Measurements from ENCODE around the gene MTMR11. TPM values are rescaled to one million over a fixed set of nuclear protein-coding genes. Genes with fewer than 3 reads are reported as not detected.

MTMR11 gene
- total RNA-seq, 3 donors from 2014 or later: 7.4 to 13.9 (median 13.8) TPM

DNA sequence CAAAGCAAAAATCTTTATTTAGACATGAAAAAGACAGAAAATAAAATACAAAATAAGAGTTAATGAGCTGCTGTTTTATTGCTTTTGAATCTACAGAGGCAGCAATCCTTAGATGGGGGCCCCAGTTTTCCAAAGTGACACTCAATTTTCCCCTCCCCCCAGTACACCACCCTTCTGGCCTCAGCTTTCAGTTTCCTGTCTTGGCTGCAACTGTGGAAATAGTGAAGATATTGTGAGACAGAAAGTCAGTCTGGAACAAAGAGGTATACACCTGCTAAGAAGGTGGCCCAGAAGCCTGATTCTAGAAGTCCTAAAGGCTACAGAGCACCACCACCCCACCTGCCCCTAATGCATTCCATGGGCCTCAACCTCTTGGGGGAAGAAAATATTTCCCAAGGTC is 1.1 kb upstream of the MTMR11 start:
- no peaks in the 10 kb centered on the region for H3K36me3 ChIP-seq
- no peak for TF ChIP-seq POLR2A (IDR thresholded peaks at IDR 0.05)
- TF ChIP-seq, protein P1, sequence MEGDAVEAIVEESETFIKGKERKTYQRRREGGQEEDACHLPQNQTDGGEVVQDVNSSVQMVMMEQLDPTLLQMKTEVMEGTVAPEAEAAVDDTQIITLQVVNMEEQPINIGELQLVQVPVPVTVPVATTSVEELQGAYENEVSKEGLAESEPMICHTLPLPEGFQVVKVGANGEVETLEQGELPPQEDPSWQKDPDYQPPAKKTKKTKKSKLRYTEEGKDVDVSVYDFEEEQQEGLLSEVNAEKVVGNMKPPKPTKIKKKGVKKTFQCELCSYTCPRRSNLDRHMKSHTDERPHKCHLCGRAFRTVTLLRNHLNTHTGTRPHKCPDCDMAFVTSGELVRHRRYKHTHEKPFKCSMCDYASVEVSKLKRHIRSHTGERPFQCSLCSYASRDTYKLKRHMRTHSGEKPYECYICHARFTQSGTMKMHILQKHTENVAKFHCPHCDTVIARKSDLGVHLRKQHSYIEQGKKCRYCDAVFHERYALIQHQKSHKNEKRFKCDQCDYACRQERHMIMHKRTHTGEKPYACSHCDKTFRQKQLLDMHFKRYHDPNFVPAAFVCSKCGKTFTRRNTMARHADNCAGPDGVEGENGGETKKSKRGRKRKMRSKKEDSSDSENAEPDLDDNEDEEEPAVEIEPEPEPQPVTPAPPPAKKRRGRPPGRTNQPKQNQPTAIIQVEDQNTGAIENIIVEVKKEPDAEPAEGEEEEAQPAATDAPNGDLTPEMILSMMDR (IDR thresholded peaks at IDR 0.05): no peak
- no peak for TF ChIP-seq POLR2AphosphoS5 (IDR thresholded peaks at IDR 0.05)
- peaks cover 0 to 3% of the 10 kb centered on the region in 2 donors for H3K4me1 ChIP-seq
- no peak overlapping the region for H3K4me3 ChIP-seq
- no peaks in the 10 kb centered on the region for H3K27me3 ChIP-seq
- intact Hi-C loops (cut with DNase I; ENCODE audit: low total_unique reads): no loop called here
- DNase-seq (ENCODE audit: low spot score in 2 of 2): no peak
- peak overlapping the region; percentile 81 to 92 for H3K27ac ChIP-seq
- no peaks in the 10 kb centered on the region for H3K9me3 ChIP-seq

DNA sequence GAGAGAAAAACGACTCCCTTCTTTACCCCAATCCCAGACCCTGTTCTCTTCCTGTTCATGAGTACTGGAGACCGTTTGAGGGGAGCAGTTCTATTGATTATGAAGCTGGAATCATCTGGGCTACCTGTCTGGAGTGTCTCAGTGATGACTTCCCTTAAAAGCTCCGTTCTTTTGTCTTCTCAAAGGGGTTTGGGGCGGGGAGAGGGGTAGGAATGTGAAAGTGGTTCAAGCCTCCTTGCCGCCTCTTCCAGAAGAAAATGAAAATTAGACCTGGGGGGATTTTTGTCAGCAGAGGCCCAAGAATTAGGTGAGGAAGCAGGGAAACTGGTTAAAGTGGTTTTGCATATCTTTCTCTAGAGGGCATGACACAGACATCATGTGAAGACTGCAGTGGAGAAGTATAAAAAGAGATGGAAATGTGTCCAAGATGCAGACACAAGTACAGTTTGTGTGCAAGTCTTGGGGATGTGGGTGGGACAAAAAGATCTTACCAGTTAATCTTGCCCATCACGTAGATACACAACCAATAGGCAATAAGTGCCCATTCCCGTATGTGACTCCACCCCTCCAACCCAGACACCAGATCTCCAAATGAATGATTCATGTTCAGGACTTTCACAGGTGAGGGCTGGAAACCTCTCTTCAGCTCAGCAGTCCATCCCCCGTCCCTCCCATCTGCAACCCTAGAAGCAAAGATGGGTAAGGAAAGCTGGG is 470 bp upstream of the MTMR11 start:
- no peaks in the 10 kb centered on the region for H3K9me3 ChIP-seq
- no peaks in the 10 kb centered on the region for H3K36me3 ChIP-seq
- no peaks in the 10 kb centered on the region for H3K27me3 ChIP-seq
- intact Hi-C loops (cut with DNase I; ENCODE audit: low total_unique reads): no loop called here
- H3K4me1 ChIP-seq: peaks cover 0 to 3% of the 10 kb centered on the region in 2 donors
- no peak for TF ChIP-seq POLR2A (IDR thresholded peaks at IDR 0.05)
- no peak for TF ChIP-seq POLR2AphosphoS5 (IDR thresholded peaks at IDR 0.05)
- TF ChIP-seq, protein P1 (IDR thresholded peaks at IDR 0.05): no peak
- H3K27ac ChIP-seq: peak overlapping the region; percentile 81 to 92
- DNase-seq (ENCODE audit: low spot score in 2 of 2): no peak
- H3K4me3 ChIP-seq: peak overlapping the region; percentile 53 to 80 (median 61)

DNA sequence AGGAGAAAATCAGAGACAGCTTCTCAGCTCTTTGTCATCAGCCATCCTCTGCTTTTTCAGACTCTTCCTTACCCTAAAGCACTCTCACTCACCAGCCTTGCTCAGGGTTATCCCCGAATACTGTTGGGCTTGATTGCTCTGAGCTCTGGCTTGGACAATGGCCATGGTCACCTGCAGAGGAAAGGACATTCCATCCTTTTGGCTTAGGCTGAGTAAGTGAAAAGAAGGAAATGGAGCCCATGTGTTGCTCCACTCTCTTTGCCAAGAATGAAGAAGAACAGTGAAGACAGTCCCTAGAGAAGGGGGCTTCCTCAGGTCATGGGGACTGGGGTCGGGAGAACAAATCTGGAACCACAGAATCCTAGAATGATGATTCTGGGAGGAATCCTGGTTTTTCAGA is 2.3 kb downstream of the MTMR11 start:
- H3K36me3 ChIP-seq: no peaks in the 10 kb centered on the region
- no peaks in the 10 kb centered on the region for H3K27me3 ChIP-seq
- no peak for DNase-seq (ENCODE audit: low spot score in 2 of 2)
- H3K9me3 ChIP-seq: no peaks in the 10 kb centered on the region
- intact Hi-C loops (cut with DNase I; ENCODE audit: low total_unique reads): no loop called here
- no peak overlapping the region for H3K27ac ChIP-seq
- TF ChIP-seq POLR2AphosphoS5 (IDR thresholded peaks at IDR 0.05) (no peak), POLR2A (IDR thresholded peaks at IDR 0.05) (no peak)
- TF ChIP-seq, protein P1 (IDR thresholded peaks at IDR 0.05): no peak
- no peak overlapping the region for H3K4me3 ChIP-seq
- H3K4me1 ChIP-seq: peaks cover 0 to 3% of the 10 kb centered on the region in 2 donors

DNA sequence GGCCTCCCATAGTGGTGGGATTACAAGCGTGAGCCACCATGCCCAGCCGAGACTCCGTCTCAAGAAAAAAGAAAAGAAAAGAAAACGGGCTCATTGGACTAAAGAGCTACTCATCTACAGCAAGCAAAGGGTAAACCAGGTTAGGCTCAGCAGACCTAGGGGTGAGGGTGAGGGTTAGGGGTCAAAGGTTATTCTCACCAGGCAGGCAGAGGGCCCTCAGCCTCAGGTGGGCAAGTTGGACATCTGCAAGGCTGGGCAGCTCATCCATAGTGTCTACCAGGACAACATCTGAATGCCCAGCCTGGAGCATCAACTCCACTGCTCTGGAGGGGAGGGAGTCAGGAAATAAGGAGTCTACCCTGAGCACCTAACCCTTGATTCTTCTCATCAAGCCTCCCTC is 3.5 kb downstream of the MTMR11 start:
- TF ChIP-seq POLR2A (IDR thresholded peaks at IDR 0.05): no peak
- no peak for TF ChIP-seq POLR2AphosphoS5 (IDR thresholded peaks at IDR 0.05)
- TF ChIP-seq, protein P1 (IDR thresholded peaks at IDR 0.05): no peak
- no peaks in the 10 kb centered on the region for H3K36me3 ChIP-seq
- intact Hi-C loops (cut with DNase I; ENCODE audit: low total_unique reads): no loop called here
- DNase-seq (ENCODE audit: low spot score in 2 of 2): no peak
- H3K27ac ChIP-seq: no peak overlapping the region
- no peaks in the 10 kb centered on the region for H3K27me3 ChIP-seq
- H3K9me3 ChIP-seq: no peaks in the 10 kb centered on the region
- H3K4me3 ChIP-seq: no peak overlapping the region
- peaks cover 0 to 3% of the 10 kb centered on the region in 2 donors for H3K4me1 ChIP-seq

DNA sequence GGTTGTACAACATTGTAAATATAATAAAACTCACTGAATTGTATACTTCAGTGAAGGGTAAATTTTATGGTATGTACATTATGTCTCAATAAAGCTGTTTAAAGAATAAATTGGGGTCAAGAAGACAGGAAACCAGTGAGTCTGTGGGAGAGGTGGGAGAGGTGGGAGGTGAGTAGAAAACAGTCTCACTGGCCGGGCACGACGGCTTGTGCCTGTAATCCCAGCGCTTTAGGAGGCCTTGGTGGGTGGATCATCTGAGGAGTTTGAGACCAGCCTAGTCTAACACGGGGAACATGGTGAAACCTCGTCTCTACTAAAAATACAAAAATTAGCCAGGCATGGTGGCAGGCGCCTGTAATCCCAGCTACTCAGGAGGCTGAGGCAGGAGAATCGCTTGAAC is 4.2 kb downstream of the MTMR11 start:
- H3K27ac ChIP-seq: no peak overlapping the region
- DNase-seq (ENCODE audit: low spot score in 2 of 2): no peak
- intact Hi-C loops (cut with DNase I; ENCODE audit: low total_unique reads): no loop called here
- no peaks in the 10 kb centered on the region for H3K36me3 ChIP-seq
- peaks cover 0 to 1% of the 10 kb centered on the region in 2 donors for H3K4me1 ChIP-seq
- no peaks in the 10 kb centered on the region for H3K27me3 ChIP-seq
- TF ChIP-seq, protein P1 (IDR thresholded peaks at IDR 0.05): no peak
- TF ChIP-seq POLR2A (IDR thresholded peaks at IDR 0.05) (no peak), POLR2AphosphoS5 (IDR thresholded peaks at IDR 0.05) (no peak)
- H3K9me3 ChIP-seq: no peaks in the 10 kb centered on the region
- no peak overlapping the region for H3K4me3 ChIP-seq
